ENCODE data around the gene EEF1AKMT3. TPM values are rescaled to one million over a fixed set of nuclear protein-coding genes. Genes with fewer than 3 reads are reported as not detected.

Gene EEF1AKMT3
- total and polyA plus RNA-seq, 9 of the 15 experiments (the other 6 are each of a cell fraction or from before 2014, with no cell fraction given), result 4.1 to 17.2 (median 7.9) TPM

DNA sequence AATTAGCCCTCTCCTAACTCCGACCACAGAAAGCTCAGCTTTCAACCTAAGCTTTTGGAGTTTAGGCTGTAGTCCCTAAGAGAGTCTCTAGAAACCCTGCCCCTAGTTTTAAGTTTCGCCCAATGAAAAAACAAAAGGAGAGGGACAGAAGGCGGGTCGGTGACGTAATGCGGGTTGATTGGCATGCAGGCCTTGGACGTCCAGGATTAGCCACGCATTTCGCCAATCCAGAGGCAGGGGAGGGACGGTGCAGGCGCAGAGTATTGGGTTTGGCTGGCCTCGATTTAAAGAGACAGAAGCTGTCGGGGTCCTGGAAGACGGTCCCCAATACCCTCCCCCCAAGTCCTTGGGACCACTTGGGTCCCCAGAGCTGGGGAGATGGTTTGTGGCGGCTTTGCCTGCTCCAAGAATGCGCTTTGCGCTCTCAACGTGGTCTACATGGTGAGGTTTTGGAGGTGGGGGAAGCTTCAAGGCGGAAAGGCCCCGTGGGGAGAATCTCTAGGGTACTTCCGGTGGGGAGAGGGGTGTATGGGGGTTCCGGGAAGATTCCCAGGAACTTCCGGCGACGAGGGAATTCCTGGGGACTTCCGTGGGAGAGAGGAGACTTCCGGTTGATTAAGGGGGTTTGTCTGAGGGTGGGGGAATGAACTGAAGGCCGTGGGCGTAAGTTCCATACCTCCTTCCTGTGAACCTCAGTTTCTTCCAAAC is 27.5 kb upstream of the EEF1AKMT3 start, which contains the start of gene TSPAN31 (continued):
- TF ChIP-seq, protein P1, sequence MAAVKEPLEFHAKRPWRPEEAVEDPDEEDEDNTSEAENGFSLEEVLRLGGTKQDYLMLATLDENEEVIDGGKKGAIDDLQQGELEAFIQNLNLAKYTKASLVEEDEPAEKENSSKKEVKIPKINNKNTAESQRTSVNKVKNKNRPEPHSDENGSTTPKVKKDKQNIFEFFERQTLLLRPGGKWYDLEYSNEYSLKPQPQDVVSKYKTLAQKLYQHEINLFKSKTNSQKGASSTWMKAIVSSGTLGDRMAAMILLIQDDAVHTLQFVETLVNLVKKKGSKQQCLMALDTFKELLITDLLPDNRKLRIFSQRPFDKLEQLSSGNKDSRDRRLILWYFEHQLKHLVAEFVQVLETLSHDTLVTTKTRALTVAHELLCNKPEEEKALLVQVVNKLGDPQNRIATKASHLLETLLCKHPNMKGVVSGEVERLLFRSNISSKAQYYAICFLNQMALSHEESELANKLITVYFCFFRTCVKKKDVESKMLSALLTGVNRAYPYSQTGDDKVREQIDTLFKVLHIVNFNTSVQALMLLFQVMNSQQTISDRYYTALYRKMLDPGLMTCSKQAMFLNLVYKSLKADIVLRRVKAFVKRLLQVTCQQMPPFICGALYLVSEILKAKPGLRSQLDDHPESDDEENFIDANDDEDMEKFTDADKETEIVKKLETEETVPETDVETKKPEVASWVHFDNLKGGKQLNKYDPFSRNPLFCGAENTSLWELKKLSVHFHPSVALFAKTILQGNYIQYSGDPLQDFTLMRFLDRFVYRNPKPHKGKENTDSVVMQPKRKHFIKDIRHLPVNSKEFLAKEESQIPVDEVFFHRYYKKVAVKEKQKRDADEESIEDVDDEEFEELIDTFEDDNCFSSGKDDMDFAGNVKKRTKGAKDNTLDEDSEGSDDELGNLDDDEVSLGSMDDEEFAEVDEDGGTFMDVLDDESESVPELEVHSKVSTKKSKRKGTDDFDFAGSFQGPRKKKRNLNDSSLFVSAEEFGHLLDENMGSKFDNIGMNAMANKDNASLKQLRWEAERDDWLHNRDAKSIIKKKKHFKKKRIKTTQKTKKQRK (IDR thresholded peaks at IDR 0.05; ENCODE audit: borderline replicate concordance, low read depth, low read length), result peak; percentile 49; the same call in 1 of the 2 replicates
- TF ChIP-seq, protein P2, sequence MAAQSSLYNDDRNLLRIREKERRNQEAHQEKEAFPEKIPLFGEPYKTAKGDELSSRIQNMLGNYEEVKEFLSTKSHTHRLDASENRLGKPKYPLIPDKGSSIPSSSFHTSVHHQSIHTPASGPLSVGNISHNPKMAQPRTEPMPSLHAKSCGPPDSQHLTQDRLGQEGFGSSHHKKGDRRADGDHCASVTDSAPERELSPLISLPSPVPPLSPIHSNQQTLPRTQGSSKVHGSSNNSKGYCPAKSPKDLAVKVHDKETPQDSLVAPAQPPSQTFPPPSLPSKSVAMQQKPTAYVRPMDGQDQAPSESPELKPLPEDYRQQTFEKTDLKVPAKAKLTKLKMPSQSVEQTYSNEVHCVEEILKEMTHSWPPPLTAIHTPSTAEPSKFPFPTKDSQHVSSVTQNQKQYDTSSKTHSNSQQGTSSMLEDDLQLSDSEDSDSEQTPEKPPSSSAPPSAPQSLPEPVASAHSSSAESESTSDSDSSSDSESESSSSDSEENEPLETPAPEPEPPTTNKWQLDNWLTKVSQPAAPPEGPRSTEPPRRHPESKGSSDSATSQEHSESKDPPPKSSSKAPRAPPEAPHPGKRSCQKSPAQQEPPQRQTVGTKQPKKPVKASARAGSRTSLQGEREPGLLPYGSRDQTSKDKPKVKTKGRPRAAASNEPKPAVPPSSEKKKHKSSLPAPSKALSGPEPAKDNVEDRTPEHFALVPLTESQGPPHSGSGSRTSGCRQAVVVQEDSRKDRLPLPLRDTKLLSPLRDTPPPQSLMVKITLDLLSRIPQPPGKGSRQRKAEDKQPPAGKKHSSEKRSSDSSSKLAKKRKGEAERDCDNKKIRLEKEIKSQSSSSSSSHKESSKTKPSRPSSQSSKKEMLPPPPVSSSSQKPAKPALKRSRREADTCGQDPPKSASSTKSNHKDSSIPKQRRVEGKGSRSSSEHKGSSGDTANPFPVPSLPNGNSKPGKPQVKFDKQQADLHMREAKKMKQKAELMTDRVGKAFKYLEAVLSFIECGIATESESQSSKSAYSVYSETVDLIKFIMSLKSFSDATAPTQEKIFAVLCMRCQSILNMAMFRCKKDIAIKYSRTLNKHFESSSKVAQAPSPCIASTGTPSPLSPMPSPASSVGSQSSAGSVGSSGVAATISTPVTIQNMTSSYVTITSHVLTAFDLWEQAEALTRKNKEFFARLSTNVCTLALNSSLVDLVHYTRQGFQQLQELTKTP (IDR thresholded peaks at IDR 0.05; ENCODE audit: low read depth in 1 of 2, partially characterized antibody in 2 of 2), result no peak
- TF ChIP-seq GTF2F1 (IDR thresholded peaks at IDR 0.05; ENCODE audit: low read depth, low read length) (no peak), POLR2AphosphoS5 (IDR thresholded peaks at IDR 0.05; ENCODE audit: control insufficient read depth, insufficient read depth, low read depth, low read length) (peak; percentile 36; the same call in 1 of the 2 replicates), ZC3H8 (IDR thresholded peaks at IDR 0.05) (no peak), HMG20A (CRISPR knock-in tag; conservative IDR thresholded peaks at IDR 0.05) (no peak), ESRRB (CRISPR knock-in tag; IDR thresholded peaks at IDR 0.05; ENCODE audit: borderline replicate concordance) (no peak), KDM5B (IDR thresholded peaks at IDR 0.05; ENCODE audit: insufficient replicate concordance, low read depth, low read length) (peak; percentile 53), ZFP36 (IDR thresholded peaks at IDR 0.05; ENCODE audit: low read depth, low read length, partially characterized antibody) (no peak)
- TF ChIP-seq, protein P3, sequence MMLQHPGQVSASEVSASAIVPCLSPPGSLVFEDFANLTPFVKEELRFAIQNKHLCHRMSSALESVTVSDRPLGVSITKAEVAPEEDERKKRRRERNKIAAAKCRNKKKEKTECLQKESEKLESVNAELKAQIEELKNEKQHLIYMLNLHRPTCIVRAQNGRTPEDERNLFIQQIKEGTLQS (IDR thresholded peaks at IDR 0.05), result peak; percentile 99
- TF ChIP-seq, protein P3 (CRISPR knock-in tag; conservative IDR thresholded peaks at IDR 0.05), result no peak
- TF ChIP-seq, protein P4, sequence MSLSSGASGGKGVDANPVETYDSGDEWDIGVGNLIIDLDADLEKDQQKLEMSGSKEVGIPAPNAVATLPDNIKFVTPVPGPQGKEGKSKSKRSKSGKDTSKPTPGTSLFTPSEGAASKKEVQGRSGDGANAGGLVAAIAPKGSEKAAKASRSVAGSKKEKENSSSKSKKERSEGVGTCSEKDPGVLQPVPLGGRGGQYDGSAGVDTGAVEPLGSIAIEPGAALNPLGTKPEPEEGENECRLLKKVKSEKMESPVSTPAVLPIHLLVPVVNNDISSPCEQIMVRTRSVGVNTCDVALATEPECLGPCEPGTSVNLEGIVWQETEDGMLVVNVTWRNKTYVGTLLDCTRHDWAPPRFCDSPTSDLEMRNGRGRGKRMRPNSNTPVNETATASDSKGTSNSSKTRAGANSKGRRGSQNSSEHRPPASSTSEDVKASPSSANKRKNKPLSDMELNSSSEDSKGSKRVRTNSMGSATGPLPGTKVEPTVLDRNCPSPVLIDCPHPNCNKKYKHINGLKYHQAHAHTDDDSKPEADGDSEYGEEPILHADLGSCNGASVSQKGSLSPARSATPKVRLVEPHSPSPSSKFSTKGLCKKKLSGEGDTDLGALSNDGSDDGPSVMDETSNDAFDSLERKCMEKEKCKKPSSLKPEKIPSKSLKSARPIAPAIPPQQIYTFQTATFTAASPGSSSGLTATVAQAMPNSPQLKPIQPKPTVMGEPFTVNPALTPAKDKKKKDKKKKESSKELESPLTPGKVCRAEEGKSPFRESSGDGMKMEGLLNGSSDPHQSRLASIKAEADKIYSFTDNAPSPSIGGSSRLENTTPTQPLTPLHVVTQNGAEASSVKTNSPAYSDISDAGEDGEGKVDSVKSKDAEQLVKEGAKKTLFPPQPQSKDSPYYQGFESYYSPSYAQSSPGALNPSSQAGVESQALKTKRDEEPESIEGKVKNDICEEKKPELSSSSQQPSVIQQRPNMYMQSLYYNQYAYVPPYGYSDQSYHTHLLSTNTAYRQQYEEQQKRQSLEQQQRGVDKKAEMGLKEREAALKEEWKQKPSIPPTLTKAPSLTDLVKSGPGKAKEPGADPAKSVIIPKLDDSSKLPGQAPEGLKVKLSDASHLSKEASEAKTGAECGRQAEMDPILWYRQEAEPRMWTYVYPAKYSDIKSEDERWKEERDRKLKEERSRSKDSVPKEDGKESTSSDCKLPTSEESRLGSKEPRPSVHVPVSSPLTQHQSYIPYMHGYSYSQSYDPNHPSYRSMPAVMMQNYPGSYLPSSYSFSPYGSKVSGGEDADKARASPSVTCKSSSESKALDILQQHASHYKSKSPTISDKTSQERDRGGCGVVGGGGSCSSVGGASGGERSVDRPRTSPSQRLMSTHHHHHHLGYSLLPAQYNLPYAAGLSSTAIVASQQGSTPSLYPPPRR (CRISPR knock-in tag; IDR thresholded peaks at IDR 0.05; ENCODE audit: borderline replicate concordance), result no peak

All from K562 (cell line).